ENCODE measurements around the gene NOXA1. TPM values are rescaled to one million over a fixed set of nuclear protein-coding genes. Genes with fewer than 3 reads are reported as not detected.
A peak's percentile ranks its signal among the peaks of the same experiment; 100 is the strongest.
"Not testable (repeated sequence)": the region's sequence is repeated elsewhere in the genome, so short reads cannot be mapped to it uniquely, and the experiment has no call there.

Gene NOXA1
- 0.89 TPM for polyA plus RNA-seq (2012; ENCODE audit: low read depth, missing spikeins)

DNA sequence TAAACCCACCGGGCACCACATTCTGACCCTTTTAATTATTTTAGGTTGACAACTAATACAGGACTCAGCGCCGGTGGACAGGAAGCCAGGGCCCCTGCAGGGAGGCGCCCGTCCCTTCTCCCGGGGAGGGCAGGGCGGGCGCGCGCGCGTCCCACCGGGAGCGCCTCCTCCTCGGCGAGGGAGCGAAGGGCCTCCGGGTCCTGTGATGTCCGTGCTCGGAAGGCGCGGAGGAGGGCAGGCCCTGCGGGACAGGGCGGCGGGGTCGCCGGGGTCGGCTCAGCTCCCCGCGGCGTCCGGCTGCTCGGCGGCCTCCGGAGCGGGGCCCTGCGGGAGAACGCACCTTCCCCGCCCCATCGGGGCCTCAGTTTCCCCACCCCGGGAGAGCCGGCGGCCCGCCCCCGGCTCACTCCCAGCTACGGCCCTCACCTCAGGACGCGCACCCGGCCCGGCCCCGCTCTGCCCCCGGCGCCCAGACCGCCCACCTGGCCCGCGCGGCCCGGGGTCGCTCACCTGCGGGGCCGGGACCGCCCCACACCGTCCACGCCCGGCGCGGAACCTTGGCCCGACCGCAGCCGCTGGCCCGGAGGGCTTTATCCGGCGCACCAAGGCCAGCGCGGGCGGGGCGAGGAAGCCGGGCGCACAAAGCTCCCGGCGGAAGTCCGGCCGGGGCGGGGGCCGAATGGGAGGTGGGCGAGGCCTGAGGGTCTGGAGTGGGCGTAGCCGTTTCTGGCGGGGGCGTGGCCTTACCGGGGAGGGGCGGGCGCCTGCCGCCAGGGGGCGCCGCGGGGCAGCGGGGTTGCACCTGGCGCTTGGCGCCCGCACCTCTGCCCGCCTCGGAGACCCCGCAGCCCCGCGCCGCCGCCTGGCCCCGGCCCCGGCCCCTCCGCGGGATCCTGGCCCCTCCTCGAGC lies at the start of gene NOXA1, which contains the start of gene EXD3:
TSS of gene NOXA1 (plus strand) at position 790 of the 910 bp plus-strand sequence. CDS start 137 bp downstream, outside the sequence.
TSS of gene EXD3 (minus strand) at position 559 of the 910 bp plus-strand sequence. CDS start 27,805 bp downstream, outside the sequence.
- TF ChIP-seq POLR2AphosphoS5 (IDR thresholded peaks at IDR 0.05; ENCODE audit: low read depth, low read length): no peak
- TF ChIP-seq PAX5 (IDR thresholded peaks at IDR 0.05; ENCODE audit: insufficient read depth, low read length, severe bottlenecking): peak; percentile 69
- no peak for TF ChIP-seq POLR2A (IDR thresholded peaks at IDR 0.05; ENCODE audit: low read depth, low read length)
- 0 out of 2 replicates have a peak, but pooled peaks have one; percentile 41 for TF ChIP-seq POU2F2 (IDR thresholded peaks at IDR 0.05; ENCODE audit: low read depth, low read length)
- 0 out of 2 replicates have a peak, but pooled peaks have one; percentile 23 for TF ChIP-seq TAF1 (IDR thresholded peaks at IDR 0.05; ENCODE audit: low read depth, low read length)
- DNase-seq (ENCODE audit: insufficient read length, low spot score) (peak; percentile 97), FAIRE-seq (peak; percentile 87)

GRCh38 chr9:137373611-137373980 lies 49.6 kb upstream of the NOXA1 start:
- DNase-seq (ENCODE audit: insufficient read length, low spot score) (no peak), FAIRE-seq (no peak)
- TF ChIP-seq POLR2A (IDR thresholded peaks at IDR 0.05; ENCODE audit: low read depth, low read length) (no peak), SPI1 (IDR thresholded peaks at IDR 0.05; ENCODE audit: low read depth, low read length) (no peak), POU2F2 (IDR thresholded peaks at IDR 0.05; ENCODE audit: low read depth, low read length) (no peak)

GRCh38 chr9:137374131-137374845 lies 48.9 kb upstream of the NOXA1 start:
- DNase-seq (ENCODE audit: insufficient read length, low spot score): no peak
- FAIRE-seq: no peak
- no peak for TF ChIP-seq SPI1 (IDR thresholded peaks at IDR 0.05; ENCODE audit: low read depth, low read length)
- no peak for TF ChIP-seq POLR2A (IDR thresholded peaks at IDR 0.05; ENCODE audit: low read depth, low read length)
- no peak for TF ChIP-seq POLR2AphosphoS5 (IDR thresholded peaks at IDR 0.05; ENCODE audit: low read depth, low read length)
- TF ChIP-seq POU2F2 (IDR thresholded peaks at IDR 0.05; ENCODE audit: low read depth, low read length): no peak
- no peak for TF ChIP-seq TAF1 (IDR thresholded peaks at IDR 0.05; ENCODE audit: low read depth, low read length)
- TF ChIP-seq PAX5 (IDR thresholded peaks at IDR 0.05; ENCODE audit: insufficient read depth, low read length, severe bottlenecking): no peak

- FAIRE-seq (no peak), DNase-seq (ENCODE audit: insufficient read length, low spot score) (no peak)
- TF ChIP-seq POLR2AphosphoS5 (IDR thresholded peaks at IDR 0.05; ENCODE audit: low read depth, low read length): no peak
These were observed 47.7 kb upstream of the NOXA1 start for GRCh38 chr9:137375321-137376058.

DNA sequence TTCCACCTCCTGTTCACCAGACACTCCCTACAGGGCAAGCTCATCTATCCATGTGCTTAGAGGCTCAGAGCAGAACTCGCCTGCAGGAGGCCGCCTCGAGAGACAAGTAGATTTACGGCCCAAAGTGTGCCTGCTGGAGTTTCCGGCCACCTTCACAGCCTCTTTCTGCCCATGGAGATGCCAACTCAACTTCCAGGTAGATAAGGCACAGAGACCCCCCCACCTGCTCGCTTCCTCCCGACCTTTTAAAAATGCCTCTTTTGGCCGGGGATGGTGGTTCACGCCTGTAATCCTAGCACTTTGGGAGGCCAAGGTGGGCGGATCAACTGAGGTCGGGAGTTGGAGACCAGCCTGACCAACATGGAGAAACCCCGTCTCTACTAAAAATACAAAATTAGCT lies 46.8 kb upstream of the NOXA1 start:
- FAIRE-seq: no peak
- TF ChIP-seq POLR2AphosphoS5 (IDR thresholded peaks at IDR 0.05; ENCODE audit: low read depth, low read length) (no peak), TAF1 (IDR thresholded peaks at IDR 0.05; ENCODE audit: low read depth, low read length) (no peak), POLR2A (IDR thresholded peaks at IDR 0.05; ENCODE audit: low read depth, low read length) (no peak), SPI1 (IDR thresholded peaks at IDR 0.05; ENCODE audit: low read depth, low read length) (no peak), PAX5 (IDR thresholded peaks at IDR 0.05; ENCODE audit: insufficient read depth, low read length, severe bottlenecking) (no peak), POU2F2 (IDR thresholded peaks at IDR 0.05; ENCODE audit: low read depth, low read length) (no peak)
- DNase-seq (ENCODE audit: insufficient read length, low spot score): no peak

- not testable (repeated sequence) for DNase-seq (ENCODE audit: insufficient read length, low spot score)
- peak; percentile 35 for FAIRE-seq
These were observed 44.3 kb upstream of the NOXA1 start for GRCh38 chr9:137378688-137379410.

DNA sequence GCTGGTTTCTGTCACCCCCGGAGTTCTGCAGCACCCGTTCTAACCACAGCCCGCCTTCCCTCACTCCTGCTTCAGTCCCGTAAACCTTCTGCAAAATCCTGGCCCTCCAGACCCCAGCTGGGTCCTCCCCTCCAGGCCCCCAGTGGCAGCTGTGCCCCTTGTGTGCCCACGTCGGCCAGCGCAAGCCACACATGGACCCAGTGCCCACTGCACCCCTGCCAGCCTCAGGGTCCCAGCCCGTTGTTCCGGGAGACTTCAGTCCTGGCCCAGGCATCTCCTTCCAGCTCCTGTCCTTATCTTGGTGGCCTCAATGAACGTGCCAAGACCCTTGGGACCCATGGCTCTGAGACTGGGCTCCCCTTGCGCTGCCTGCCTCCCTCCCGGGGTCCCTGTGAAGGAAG lies 43.4 kb upstream of the NOXA1 start:
- TF ChIP-seq POLR2A (IDR thresholded peaks at IDR 0.05; ENCODE audit: low read depth, low read length) (no peak), TAF1 (IDR thresholded peaks at IDR 0.05; ENCODE audit: low read depth, low read length) (no peak), POLR2AphosphoS5 (IDR thresholded peaks at IDR 0.05; ENCODE audit: low read depth, low read length) (no peak), POU2F2 (IDR thresholded peaks at IDR 0.05; ENCODE audit: low read depth, low read length) (no peak), PAX5 (IDR thresholded peaks at IDR 0.05; ENCODE audit: insufficient read depth, low read length, severe bottlenecking) (no peak), SPI1 (IDR thresholded peaks at IDR 0.05; ENCODE audit: low read depth, low read length) (no peak)
- FAIRE-seq (no peak), DNase-seq (ENCODE audit: insufficient read length, low spot score) (no peak)

- DNase-seq (ENCODE audit: insufficient read length, low spot score) (no peak), FAIRE-seq (no peak)
- TF ChIP-seq POLR2AphosphoS5 (IDR thresholded peaks at IDR 0.05; ENCODE audit: low read depth, low read length): no peak
These were observed 43.0 kb upstream of the NOXA1 start for GRCh38 chr9:137380171-137380570.

- TF ChIP-seq SPI1 (IDR thresholded peaks at IDR 0.05; ENCODE audit: low read depth, low read length) (no peak), POLR2AphosphoS5 (IDR thresholded peaks at IDR 0.05; ENCODE audit: low read depth, low read length) (no peak), POLR2A (IDR thresholded peaks at IDR 0.05; ENCODE audit: low read depth, low read length) (no peak), PAX5 (IDR thresholded peaks at IDR 0.05; ENCODE audit: insufficient read depth, low read length, severe bottlenecking) (no peak), TAF1 (IDR thresholded peaks at IDR 0.05; ENCODE audit: low read depth, low read length) (no peak), POU2F2 (IDR thresholded peaks at IDR 0.05; ENCODE audit: low read depth, low read length) (no peak)
- DNase-seq (ENCODE audit: insufficient read length, low spot score) (no peak), FAIRE-seq (no peak)
These were observed 42.6 kb upstream of the NOXA1 start for GRCh38 chr9:137380606-137381005.

Measured in GM12891 (cell line).